Keratinocyte (primary cell): ENCODE results near the gene CHRM4.

ENCODE experiments used
- EZH2 ChIP-seq: IDR thresholded peaks from one replicate; pipeline ENCODE4 v1.6.1; 2012; ENCODE audit warnings: inconsistent platforms, mild to moderate bottlenecking, low read length, moderate library complexity
- TF ChIP-seq, protein P1 (sequence below), 3 experiments: IDR thresholded peaks in 1 of 3; conservative IDR thresholded peaks in 1 of 3; optimal IDR thresholded peaks in 1 of 3; 2 replicates in 2 of 3; 3 replicates in 1 of 3; pipeline versions ENCODE3 to v1.5.1; 2011; ENCODE audit warnings: low read length in 3 of 3, mild to moderate bottlenecking in 3 of 3, moderate library complexity in 2 of 3, control low read depth in 1 of 3, inconsistent platforms in 1 of 3; ENCODE audit not compliant: insufficient read depth in 2 of 3; ENCODE audit errors: extremely low read depth in 1 of 3

DNA sequence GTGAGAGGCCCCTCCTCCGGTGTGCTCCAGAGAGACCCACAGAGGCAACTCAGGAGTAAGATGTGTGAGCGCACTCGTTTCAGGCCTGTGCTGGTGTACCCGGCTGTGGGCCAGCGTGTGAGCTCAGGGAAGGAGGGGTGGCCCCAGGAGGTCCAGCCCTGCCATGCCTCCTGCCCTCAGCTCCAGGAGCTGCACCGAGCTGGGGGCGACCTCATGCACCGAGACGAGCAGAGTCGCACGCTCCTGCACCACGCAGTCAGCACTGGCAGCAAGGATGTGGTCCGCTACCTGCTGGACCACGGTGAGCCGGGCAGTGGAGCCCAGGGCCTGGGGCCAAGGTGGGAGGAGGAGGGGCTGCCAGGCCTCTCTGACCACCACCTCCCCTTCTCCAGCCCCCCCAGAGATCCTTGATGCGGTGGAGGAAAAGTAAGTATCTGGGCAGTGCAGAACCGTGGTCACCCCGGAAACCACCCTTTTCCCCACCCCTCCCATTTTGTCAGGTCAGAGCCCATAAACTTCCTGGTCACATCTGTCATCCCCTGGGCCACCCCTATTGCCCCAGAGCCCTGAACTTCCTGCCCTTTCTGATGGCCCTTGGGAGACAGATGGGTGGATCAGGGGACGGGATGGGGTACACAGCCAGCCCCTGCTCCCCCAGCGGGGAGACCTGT is 12.6 kb downstream of the CHRM4 start:
- TF ChIP-seq, protein P1, sequence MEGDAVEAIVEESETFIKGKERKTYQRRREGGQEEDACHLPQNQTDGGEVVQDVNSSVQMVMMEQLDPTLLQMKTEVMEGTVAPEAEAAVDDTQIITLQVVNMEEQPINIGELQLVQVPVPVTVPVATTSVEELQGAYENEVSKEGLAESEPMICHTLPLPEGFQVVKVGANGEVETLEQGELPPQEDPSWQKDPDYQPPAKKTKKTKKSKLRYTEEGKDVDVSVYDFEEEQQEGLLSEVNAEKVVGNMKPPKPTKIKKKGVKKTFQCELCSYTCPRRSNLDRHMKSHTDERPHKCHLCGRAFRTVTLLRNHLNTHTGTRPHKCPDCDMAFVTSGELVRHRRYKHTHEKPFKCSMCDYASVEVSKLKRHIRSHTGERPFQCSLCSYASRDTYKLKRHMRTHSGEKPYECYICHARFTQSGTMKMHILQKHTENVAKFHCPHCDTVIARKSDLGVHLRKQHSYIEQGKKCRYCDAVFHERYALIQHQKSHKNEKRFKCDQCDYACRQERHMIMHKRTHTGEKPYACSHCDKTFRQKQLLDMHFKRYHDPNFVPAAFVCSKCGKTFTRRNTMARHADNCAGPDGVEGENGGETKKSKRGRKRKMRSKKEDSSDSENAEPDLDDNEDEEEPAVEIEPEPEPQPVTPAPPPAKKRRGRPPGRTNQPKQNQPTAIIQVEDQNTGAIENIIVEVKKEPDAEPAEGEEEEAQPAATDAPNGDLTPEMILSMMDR (optimal IDR thresholded peaks at IDR 0.05 in 1 of 3, IDR thresholded peaks at IDR 0.05 in 1 of 3, conservative IDR thresholded peaks at IDR 0.05 in 1 of 3; ENCODE audit: extremely low read depth in 1 of 3, insufficient read depth in 2 of 3, low read length in 3 of 3) = no peak
- TF ChIP-seq EZH2 = no peak
